ENCODE results near the gene KDM5A.

DNA sequence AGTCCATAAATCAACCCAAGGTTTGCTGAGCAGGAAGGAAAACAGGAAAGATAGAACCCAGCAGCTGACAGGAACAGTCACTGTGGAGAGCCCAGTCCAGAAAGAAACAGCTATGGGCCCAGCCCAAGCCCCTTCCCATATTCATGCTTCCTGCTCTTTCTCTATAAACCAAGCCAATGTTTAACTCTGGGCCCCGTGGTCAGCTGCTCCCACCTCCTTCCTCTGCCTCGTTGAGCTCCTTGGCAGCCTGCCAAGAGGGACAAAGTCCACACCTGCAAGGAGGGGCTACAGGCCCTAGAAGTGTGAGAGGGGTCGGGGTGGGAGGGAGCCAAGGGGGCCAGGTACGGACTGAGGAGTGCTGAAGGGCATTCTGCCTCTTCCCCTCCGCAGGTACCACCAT, 136.5 kb downstream of the KDM5A start:
- TF ChIP-seq RAD21 (conservative IDR thresholded peaks at IDR 0.05 in 1 of 2, IDR thresholded peaks at IDR 0.05 in 1 of 2) (no peak), BHLHE40 (IDR thresholded peaks at IDR 0.05; ENCODE audit: low read depth, low read length) (no peak), RNF2 (IDR thresholded peaks at IDR 0.05; ENCODE audit: borderline replicate concordance, low read depth) (no peak), POLR2A (IDR thresholded peaks at IDR 0.05; ENCODE audit: low read length) (no peak), RFX5 (IDR thresholded peaks at IDR 0.05) (no peak), BCL3 (IDR thresholded peaks at IDR 0.05) (no peak), RCOR1 (IDR thresholded peaks at IDR 0.05; ENCODE audit: low read depth, low read length) (no peak)
- TF ChIP-seq, protein P1, sequence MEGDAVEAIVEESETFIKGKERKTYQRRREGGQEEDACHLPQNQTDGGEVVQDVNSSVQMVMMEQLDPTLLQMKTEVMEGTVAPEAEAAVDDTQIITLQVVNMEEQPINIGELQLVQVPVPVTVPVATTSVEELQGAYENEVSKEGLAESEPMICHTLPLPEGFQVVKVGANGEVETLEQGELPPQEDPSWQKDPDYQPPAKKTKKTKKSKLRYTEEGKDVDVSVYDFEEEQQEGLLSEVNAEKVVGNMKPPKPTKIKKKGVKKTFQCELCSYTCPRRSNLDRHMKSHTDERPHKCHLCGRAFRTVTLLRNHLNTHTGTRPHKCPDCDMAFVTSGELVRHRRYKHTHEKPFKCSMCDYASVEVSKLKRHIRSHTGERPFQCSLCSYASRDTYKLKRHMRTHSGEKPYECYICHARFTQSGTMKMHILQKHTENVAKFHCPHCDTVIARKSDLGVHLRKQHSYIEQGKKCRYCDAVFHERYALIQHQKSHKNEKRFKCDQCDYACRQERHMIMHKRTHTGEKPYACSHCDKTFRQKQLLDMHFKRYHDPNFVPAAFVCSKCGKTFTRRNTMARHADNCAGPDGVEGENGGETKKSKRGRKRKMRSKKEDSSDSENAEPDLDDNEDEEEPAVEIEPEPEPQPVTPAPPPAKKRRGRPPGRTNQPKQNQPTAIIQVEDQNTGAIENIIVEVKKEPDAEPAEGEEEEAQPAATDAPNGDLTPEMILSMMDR (IDR thresholded peaks at IDR 0.05): no peak
